ENCODE results near the gene FTL.

- TF ChIP-seq CTCF (IDR thresholded peaks at IDR 0.05) = no peak
- no peak for TF ChIP-seq POLR2A (IDR thresholded peaks at IDR 0.05)
- no peak for TF ChIP-seq POLR2AphosphoS5 (IDR thresholded peaks at IDR 0.05)
- no peak for TF ChIP-seq EP300 (IDR thresholded peaks at IDR 0.05)
Observed at GRCh38 chr19:48943081-48943480, 22.0 kb upstream of the FTL start.
